Measurements from ENCODE around the gene SLC12A3. TPM values are rescaled to one million over a fixed set of nuclear protein-coding genes. Genes with fewer than 3 reads are reported as not detected.
A peak's percentile ranks its signal among the peaks of the same experiment; 100 is the strongest.

Gene SLC12A3
- total RNA-seq, 1 experiment from 2014 or later = not detected

DNA sequence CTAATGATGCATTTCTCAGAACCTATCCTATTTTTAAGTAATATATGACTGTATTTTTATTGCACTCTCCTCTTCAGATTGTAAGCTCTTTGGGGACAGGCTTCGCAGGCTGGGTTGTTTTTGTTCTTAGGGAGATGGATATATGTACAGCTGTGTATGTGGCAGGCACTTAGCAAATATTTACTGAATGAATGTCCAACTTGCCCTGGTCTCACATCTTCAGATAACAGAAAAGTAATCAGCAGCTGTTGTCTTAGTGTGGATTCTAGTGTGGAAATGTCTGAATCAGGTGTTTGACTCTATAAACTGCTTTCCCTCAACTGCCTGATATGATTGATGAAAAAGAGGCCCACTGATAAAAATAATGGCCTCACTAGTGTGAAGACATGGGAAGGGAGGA lies 47.1 kb upstream of the SLC12A3 start:
- DNase-seq (ENCODE audit: low spot score) = no peak
- TF ChIP-seq OVOL2 (CRISPR knock-in tag; IDR thresholded peaks at IDR 0.05; ENCODE audit: borderline replicate concordance) (no peak), MAX (CRISPR knock-in tag; IDR thresholded peaks at IDR 0.05) (no peak), ZNF219 (CRISPR knock-in tag; IDR thresholded peaks at IDR 0.05; ENCODE audit: borderline replicate concordance) (no peak), ELF4 (CRISPR knock-in tag; IDR thresholded peaks at IDR 0.05; ENCODE audit: low read depth) (no peak), TEAD1 (CRISPR knock-in tag; IDR thresholded peaks at IDR 0.05) (no peak), GRHL2 (CRISPR knock-in tag; IDR thresholded peaks at IDR 0.05; ENCODE audit: insufficient replicate concordance, severe bottlenecking) (no peak), ZNF425 (CRISPR knock-in tag; conservative IDR thresholded peaks at IDR 0.05) (no peak), FOXP4 (CRISPR knock-in tag; IDR thresholded peaks at IDR 0.05) (no peak)
- peaks cover 16% of the 10 kb centered on the region for H3K36me3 Mint-ChIP-seq
- H3K4me1 Mint-ChIP-seq = peaks cover 9% of the 10 kb centered on the region
- ChIA-PET POLR2A (no interaction called here), CTCF (interaction anchor here (1.6 kb wide), 1 partner anchor 25 kb away, joined by 4 read pairs; no protein-coding TSS in a partner anchor)
- no peaks in the 10 kb centered on the region for H3K27me3 Mint-ChIP-seq (ENCODE audit: low read depth)
- no peak overlapping the region for H3K4me3 Mint-ChIP-seq
- no peak for ATAC-seq
- no peaks in the 10 kb centered on the region for H3K9me3 Mint-ChIP-seq
- H3K27ac Mint-ChIP-seq = no peak overlapping the region

DNA sequence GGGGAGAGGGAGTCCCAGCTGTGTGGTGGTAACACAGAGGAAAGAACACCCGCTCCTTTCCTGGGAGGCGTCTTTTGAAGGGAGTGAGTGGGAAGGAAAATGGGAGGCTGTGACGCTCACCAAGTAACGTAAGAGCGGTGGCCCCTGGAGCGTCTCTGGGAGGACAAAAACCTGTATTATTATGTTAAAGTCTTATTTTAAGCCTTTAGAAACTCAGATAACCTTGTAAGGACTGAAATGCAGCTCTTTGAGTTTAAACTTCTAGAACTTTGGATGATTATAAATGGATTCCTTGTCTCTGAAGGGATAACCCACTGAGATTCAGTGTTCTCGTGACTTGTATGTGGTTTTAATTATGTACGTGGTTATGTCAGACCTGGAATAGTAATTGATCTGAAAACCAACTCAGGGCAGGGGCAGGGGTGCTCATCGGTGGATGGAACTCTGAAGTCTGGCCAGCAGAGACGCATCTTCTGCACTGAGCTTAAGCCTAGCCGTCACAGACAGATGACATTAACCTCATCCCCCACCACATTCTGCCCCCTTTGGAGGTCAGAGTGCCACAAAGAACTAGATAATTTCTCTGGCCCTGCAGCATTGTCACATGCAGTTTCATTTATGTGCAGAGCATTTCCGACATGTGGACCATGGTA lies 41.8 kb upstream of the SLC12A3 start:
- H3K27me3 Mint-ChIP-seq (ENCODE audit: low read depth) = no peaks in the 10 kb centered on the region
- H3K9me3 Mint-ChIP-seq = no peaks in the 10 kb centered on the region
- no peak overlapping the region for H3K4me3 Mint-ChIP-seq
- ChIA-PET POLR2A (no interaction called here), CTCF (interaction anchor here (0.6 to 1.0 kb wide), 2 partner anchors 30 to 331 kb away, joined by 4 read pairs; no protein-coding TSS in a partner anchor)
- H3K36me3 Mint-ChIP-seq = peaks cover 36% of the 10 kb centered on the region
- no peak for TF ChIP-seq FOXJ3 (CRISPR knock-in tag; IDR thresholded peaks at IDR 0.05; ENCODE audit: borderline replicate concordance)
- no peak for TF ChIP-seq SMAD4 (CRISPR knock-in tag; IDR thresholded peaks at IDR 0.05)
- no peak for TF ChIP-seq IRF2 (CRISPR knock-in tag; IDR thresholded peaks at IDR 0.05; ENCODE audit: borderline replicate concordance, low read depth)
- peaks cover 17% of the 10 kb centered on the region for H3K4me1 Mint-ChIP-seq
- DNase-seq (ENCODE audit: low spot score) = no peak
- ATAC-seq = peak; percentile 41
- peak overlapping the region; percentile 73; the same call in 1 of the 2 replicates for H3K27ac Mint-ChIP-seq

- ATAC-seq (peak; percentile 61), DNase-seq (ENCODE audit: low spot score) (no peak)
- POLR2A ChIA-PET = no interaction called here
- Mint-ChIP-seq H3K27ac (no peak overlapping the region), H3K27me3 (ENCODE audit: low read depth) (no peaks in the 10 kb centered on the region), H3K36me3 (peaks cover 42% of the 10 kb centered on the region), H3K9me3 (no peaks in the 10 kb centered on the region), H3K4me1 (peaks cover 17% of the 10 kb centered on the region), H3K4me3 (no peak overlapping the region)
- CTCF ChIA-PET = no interaction called here
- TF ChIP-seq ZBTB21 (CRISPR knock-in tag; IDR thresholded peaks at IDR 0.05; ENCODE audit: borderline replicate concordance) (no peak), ZSCAN18 (CRISPR knock-in tag; IDR thresholded peaks at IDR 0.05) (no peak), IRF2 (CRISPR knock-in tag; IDR thresholded peaks at IDR 0.05; ENCODE audit: borderline replicate concordance, low read depth) (no peak), FOXP4 (CRISPR knock-in tag; IDR thresholded peaks at IDR 0.05) (no peak), CTCF (IDR thresholded peaks at IDR 0.05) (no peak), NR2C2 (CRISPR knock-in tag; IDR thresholded peaks at IDR 0.05) (no peak), ERG (CRISPR knock-in tag; IDR thresholded peaks at IDR 0.05) (no peak), KAT7 (CRISPR knock-in tag; IDR thresholded peaks at IDR 0.05; ENCODE audit: borderline replicate concordance) (no peak)
- TF ChIP-seq, protein P1, sequence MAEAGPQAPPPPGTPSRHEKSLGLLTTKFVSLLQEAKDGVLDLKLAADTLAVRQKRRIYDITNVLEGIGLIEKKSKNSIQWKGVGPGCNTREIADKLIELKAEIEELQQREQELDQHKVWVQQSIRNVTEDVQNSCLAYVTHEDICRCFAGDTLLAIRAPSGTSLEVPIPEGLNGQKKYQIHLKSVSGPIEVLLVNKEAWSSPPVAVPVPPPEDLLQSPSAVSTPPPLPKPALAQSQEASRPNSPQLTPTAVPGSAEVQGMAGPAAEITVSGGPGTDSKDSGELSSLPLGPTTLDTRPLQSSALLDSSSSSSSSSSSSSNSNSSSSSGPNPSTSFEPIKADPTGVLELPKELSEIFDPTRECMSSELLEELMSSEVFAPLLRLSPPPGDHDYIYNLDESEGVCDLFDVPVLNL (CRISPR knock-in tag; IDR thresholded peaks at IDR 0.05; ENCODE audit: borderline replicate concordance, low read depth) = no peak
These were observed 40.7 kb upstream of the SLC12A3 start for GRCh38 chr16:56824331-56824730.

Data from WTC11 (cell line).